A549 (cell line): Measurements from ENCODE around the gene COPS9.

ENCODE experiments used
- CHD2 ChIP-seq: fragments of 150-350 bp; IDR thresholded peaks from 2 replicates; pipeline ENCODE4 v1.6.1; 2014; ENCODE audit warnings: low read length; ENCODE audit not compliant: partially characterized antibody
- EP300 ChIP-seq, 2 experiments: fragments of >200 bp; sonication (Bioruptor Twin); formaldehyde crosslinking; IDR thresholded peaks; 2 replicates in 1 of 2; 3 replicates in 1 of 2; pipeline ENCODE4 v1.6.1; 2016 to 2017
- FOSL2 ChIP-seq, 2 experiments: fragments of 450-650 bp in 1 of 2; fragments of >200 bp in 1 of 2; sonication (Bioruptor Twin) in 1 of 2; formaldehyde crosslinking; IDR thresholded peaks; 2 replicates each; pipeline versions ENCODE4 v1.5.0 to v1.6.1; 2016 to 2020; ENCODE audit warnings: mild to moderate bottlenecking in 1 of 2, moderate library complexity in 1 of 2
- KDM5A ChIP-seq: fragments of 200-600 bp; sonication (generic); IDR thresholded peaks from 2 replicates; pipeline ENCODE4 v1.6.1; 2016; ENCODE audit warnings: antibody characterized with exemption, mild to moderate bottlenecking
- NPAS2 ChIP-seq: fragments of 250-450 bp; sonication (Bioruptor Pico); IDR thresholded peaks from 2 replicates; pipeline ENCODE4 v1.8.0; 2022; ENCODE audit warnings: mild to moderate bottlenecking, moderate library complexity, borderline replicate concordance
- POLR2A ChIP-seq: IDR thresholded peaks from 2 replicates; pipeline ENCODE4 v1.6.1; 2012; ENCODE audit warnings: mild to moderate bottlenecking, low read length
- RAD21 ChIP-seq, 2 experiments: fragments of >200 bp in 1 of 2; sonication (Bioruptor Twin) in 1 of 2; formaldehyde crosslinking in 1 of 2; IDR thresholded peaks in 1 of 2; conservative IDR thresholded peaks in 1 of 2; 2 replicates in 1 of 2; 3 replicates in 1 of 2; pipeline ENCODE4 v1.6.1; 2012 to 2018; ENCODE audit warnings: inconsistent platforms in 1 of 2
- RARB ChIP-seq: fragments of 250-450 bp; sonication (Bioruptor Pico); IDR thresholded peaks from 2 replicates; pipeline ENCODE4 v1.8.0; 2021; ENCODE audit warnings: mild to moderate bottlenecking, moderate library complexity
- ZSCAN20 ChIP-seq: fragments of 250-450 bp; sonication (Bioruptor Pico); IDR thresholded peaks from 2 replicates; pipeline ENCODE4 v1.8.0; 2022; ENCODE audit warnings: mild to moderate bottlenecking, moderate library complexity
- TF ChIP-seq, protein P1 (sequence below): fragments of >200 bp; sonication (Bioruptor Twin); formaldehyde crosslinking; IDR thresholded peaks from 3 replicates; pipeline ENCODE4 v1.5.1; 2016
- TF ChIP-seq, protein P2 (sequence below): fragments of 450-650 bp; IDR thresholded peaks from 2 replicates; pipeline ENCODE4 v1.6.1; 2014; ENCODE audit warnings: antibody characterized with exemption
- TF ChIP-seq, protein P3 (sequence below): fragments of 200-600 bp; sonication (generic); IDR thresholded peaks from 2 replicates; pipeline ENCODE4 v1.6.1; 2016; ENCODE audit warnings: antibody characterized with exemption, mild to moderate bottlenecking, moderate library complexity

DNA sequence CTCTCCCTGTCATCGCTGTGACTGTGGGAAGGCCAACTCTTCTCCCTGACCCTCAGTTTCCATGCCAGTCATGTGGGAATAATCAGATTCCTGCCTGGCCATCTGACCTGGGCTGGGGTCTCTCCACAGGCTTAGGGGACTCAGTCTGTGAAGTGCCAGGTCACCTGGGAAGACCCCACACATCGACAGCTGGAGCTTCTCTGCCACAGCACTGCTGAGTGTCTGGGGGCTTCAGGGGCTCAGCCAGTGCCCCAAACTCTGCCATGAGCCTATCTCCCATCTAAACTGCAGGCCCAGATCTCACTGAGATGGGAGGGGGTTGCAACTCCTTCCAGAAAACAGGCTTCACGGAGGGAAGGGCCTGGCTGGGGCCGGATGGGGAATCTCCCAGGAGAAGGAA is 46.4 kb upstream of the COPS9 start:
- TF ChIP-seq CHD2 = no peak
- TF ChIP-seq, protein P1, sequence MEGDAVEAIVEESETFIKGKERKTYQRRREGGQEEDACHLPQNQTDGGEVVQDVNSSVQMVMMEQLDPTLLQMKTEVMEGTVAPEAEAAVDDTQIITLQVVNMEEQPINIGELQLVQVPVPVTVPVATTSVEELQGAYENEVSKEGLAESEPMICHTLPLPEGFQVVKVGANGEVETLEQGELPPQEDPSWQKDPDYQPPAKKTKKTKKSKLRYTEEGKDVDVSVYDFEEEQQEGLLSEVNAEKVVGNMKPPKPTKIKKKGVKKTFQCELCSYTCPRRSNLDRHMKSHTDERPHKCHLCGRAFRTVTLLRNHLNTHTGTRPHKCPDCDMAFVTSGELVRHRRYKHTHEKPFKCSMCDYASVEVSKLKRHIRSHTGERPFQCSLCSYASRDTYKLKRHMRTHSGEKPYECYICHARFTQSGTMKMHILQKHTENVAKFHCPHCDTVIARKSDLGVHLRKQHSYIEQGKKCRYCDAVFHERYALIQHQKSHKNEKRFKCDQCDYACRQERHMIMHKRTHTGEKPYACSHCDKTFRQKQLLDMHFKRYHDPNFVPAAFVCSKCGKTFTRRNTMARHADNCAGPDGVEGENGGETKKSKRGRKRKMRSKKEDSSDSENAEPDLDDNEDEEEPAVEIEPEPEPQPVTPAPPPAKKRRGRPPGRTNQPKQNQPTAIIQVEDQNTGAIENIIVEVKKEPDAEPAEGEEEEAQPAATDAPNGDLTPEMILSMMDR = no peak
- TF ChIP-seq ZSCAN20 (CRISPR knock-in tag) = no peak
- TF ChIP-seq RAD21 (conservative IDR thresholded peaks at IDR 0.05 in 1 of 2, IDR thresholded peaks at IDR 0.05 in 1 of 2) = no peak
- no peak for TF ChIP-seq NPAS2 (CRISPR knock-in tag)
- no peak for TF ChIP-seq POLR2A
- TF ChIP-seq, protein P2, sequence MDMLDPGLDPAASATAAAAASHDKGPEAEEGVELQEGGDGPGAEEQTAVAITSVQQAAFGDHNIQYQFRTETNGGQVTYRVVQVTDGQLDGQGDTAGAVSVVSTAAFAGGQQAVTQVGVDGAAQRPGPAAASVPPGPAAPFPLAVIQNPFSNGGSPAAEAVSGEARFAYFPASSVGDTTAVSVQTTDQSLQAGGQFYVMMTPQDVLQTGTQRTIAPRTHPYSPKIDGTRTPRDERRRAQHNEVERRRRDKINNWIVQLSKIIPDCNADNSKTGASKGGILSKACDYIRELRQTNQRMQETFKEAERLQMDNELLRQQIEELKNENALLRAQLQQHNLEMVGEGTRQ = no peak
- TF ChIP-seq, protein P3, sequence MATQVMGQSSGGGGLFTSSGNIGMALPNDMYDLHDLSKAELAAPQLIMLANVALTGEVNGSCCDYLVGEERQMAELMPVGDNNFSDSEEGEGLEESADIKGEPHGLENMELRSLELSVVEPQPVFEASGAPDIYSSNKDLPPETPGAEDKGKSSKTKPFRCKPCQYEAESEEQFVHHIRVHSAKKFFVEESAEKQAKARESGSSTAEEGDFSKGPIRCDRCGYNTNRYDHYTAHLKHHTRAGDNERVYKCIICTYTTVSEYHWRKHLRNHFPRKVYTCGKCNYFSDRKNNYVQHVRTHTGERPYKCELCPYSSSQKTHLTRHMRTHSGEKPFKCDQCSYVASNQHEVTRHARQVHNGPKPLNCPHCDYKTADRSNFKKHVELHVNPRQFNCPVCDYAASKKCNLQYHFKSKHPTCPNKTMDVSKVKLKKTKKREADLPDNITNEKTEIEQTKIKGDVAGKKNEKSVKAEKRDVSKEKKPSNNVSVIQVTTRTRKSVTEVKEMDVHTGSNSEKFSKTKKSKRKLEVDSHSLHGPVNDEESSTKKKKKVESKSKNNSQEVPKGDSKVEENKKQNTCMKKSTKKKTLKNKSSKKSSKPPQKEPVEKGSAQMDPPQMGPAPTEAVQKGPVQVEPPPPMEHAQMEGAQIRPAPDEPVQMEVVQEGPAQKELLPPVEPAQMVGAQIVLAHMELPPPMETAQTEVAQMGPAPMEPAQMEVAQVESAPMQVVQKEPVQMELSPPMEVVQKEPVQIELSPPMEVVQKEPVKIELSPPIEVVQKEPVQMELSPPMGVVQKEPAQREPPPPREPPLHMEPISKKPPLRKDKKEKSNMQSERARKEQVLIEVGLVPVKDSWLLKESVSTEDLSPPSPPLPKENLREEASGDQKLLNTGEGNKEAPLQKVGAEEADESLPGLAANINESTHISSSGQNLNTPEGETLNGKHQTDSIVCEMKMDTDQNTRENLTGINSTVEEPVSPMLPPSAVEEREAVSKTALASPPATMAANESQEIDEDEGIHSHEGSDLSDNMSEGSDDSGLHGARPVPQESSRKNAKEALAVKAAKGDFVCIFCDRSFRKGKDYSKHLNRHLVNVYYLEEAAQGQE = no peak
- TF ChIP-seq RARB = no peak
- TF ChIP-seq EP300 (IDR thresholded peaks at IDR 0.05) = no peak
- TF ChIP-seq KDM5A = no peak
- no peak for TF ChIP-seq FOSL2 (IDR thresholded peaks at IDR 0.05)
- no peak for TF ChIP-seq FOSL2 (CRISPR knock-in tag; IDR thresholded peaks at IDR 0.05)
